Prostate gland (tissue), 2 donors: ENCODE measurements around the gene CST9L.

ENCODE experiments used
- CTCF ChIP-seq, 4 experiments: fragments of 200-600 bp in 2 of 4; fragments of 450-650 bp in 2 of 4; sonication (generic) in 2 of 4; IDR thresholded peaks; 1 replicate in 3 of 4; 2 replicates in 1 of 4; pipeline ENCODE4 v1.5.1; 2016 to 2019; ENCODE audit warnings: antibody characterized with exemption in 4 of 4, mild to moderate bottlenecking in 2 of 4, moderate library complexity in 2 of 4
- POLR2A ChIP-seq: fragments of 450-650 bp; IDR thresholded peaks from one replicate; pipeline ENCODE4 v1.6.1; 2016; ENCODE audit warnings: antibody characterized with exemption, mild to moderate bottlenecking
- POLR2AphosphoS5 ChIP-seq: sonication (generic); formaldehyde crosslinking; IDR thresholded peaks from one replicate; pipeline ENCODE4 v1.6.1; 2017; ENCODE audit warnings: antibody characterized with exemption

- TF ChIP-seq CTCF (IDR thresholded peaks at IDR 0.05) (no peak), POLR2AphosphoS5 (no peak), POLR2A (no peak)
These were observed 26.5 kb downstream of the CST9L start for GRCh38 chr20:23541776-23542175.
